Right renal pelvis (tissue), 4 donors: ENCODE data around the gene INPP5A. TPM values are rescaled to one million over a fixed set of nuclear protein-coding genes. Genes with fewer than 3 reads are reported as not detected.

ENCODE experiments used
- DNase-seq, 4 donors: peaks; one replicate each; pipeline ENCODE4 v3.0.0-alpha.2; 2013; ENCODE audit warnings: low read depth in 4 of 4, low spot score in 3 of 4, missing footprints in 1 of 4
- polyA plus RNA-seq, 4 donors: library from polyadenylated mRNA; unstranded; fragments of 120-200 nt; gene quantifications; one replicate each; pipeline ENCODE4 v1.2.1, GENCODE V29; 2013; ENCODE audit not compliant: insufficient read length in 4 of 4

Gene INPP5A
- polyA plus RNA-seq, 4 donors, result 32.2 to 39.1 (median 36.2) TPM

DNA sequence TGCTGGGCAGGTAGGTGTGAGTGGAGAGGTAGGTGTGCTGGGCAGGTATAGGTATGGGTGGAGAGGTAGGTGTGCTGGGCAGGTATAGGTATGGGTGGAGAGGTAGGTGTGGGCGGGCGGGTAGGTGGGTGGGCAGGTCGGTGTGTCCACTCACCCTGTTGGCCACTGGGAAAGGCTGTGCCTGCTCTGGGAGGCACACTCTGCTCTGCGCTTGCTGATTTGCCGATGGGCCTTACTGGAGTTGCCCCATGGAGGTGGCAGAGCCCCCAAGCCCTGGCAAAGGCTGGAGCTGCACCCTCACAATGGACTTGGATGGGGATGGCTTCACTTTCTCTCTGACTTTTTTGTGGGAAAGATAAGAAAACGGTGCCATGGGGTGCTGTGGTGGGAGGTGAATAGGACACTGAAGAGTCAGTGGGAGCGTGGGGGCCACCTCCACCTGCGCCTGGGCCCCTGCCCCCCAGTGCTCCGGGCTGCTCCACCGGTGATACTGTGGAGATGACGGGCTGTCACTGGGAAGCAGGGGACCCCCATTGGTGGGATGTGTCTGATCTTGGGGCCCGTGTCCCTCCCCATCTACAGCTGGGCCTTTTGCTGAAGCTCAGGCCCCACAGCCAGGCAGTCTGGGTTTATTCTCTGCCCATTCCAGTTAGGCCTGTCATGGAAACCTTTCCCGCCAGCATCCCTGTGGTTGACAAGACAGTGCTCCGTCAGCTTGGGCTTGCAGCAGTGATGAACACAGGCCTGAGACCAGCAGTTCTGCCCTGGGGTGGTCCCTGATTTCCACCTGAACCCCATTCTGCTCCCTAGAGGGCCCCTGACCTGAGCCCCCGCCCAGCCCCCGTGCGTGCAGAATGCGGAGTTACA is 173.4 kb downstream of the INPP5A start:
- no peak for DNase-seq

- no peak for DNase-seq
Observed at GRCh38 chr10:132711613-132712121, 174.1 kb downstream of the INPP5A start.

DNA sequence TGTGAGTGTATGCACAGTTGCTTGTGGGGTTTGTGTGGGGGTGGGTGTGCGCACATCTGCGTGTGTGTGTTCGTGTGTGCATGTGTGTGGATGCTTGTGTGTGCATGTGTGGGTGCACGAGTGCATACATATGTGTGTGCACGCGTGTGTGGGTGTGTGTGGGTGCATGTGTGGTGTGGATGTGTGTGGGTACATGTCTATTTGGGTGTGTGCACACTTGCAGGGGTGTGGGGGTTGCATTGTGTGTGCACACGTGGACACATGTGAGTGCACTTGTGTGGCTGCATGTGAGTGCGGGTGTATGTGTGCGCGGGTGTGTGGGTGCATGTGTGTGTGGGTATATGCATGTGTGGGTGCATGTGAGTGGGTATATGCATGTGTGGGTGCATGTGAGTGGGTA is 174.7 kb downstream of the INPP5A start:
- DNase-seq, result no peak

DNA sequence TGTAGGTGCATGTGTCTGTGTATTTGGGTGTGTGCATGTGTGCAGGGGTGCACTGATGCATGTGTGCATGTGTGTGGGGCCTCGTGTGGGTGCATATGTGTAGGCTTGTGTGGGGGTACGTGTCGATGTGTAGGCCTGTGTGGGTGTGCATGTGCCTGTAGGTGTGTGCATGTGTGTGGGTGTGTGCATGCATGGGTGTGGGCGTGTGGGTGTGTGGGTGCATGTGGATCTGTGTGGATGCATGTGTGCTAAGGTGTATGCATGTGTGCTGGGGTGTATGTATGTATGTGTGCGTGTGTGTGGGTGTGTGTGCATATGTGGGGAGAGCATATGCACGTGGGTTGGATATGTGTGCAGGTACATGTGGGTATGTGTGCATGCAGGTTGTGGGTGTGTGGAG is 175.2 kb downstream of the INPP5A start:
- no peak for DNase-seq

DNA sequence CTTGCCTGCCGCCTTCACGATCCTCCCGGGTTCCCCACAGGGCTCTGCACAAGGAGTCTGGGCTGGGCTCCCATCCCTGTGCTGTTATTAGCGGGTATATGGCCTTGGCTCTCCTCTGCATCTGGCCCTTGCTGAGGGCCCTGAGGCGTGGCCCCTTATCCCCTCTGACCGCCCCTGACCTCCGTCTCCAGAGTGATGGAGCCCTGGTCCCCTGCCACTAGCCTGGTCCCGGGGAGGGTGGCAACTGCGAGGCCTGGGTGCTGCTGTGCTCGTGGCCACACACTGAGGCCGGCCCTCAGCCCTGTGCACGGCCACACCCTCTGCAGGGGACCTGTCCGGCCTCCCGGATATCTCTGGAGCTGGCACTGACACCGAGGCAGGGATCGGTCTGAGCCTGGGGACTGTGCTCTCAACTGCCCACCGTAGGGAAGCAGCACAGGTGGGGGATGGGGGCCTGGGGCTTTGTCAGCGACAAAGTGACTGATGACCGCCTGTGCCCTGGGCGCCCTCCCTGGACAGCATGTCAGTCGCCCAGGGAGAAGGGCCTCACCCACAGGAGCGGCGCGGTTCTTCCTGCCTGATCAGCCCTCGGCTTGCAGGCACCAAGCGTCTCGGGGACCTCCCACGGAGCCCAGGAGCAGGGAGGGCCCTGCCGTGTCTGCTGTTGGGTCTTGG is 176.0 kb downstream of the INPP5A start:
- DNase-seq, result no peak

- DNase-seq, result no peak
Observed at GRCh38 chr10:132714096-132714985, 176.8 kb downstream of the INPP5A start.

GRCh38 chr10:132714986-132715775 is 177.6 kb downstream of the INPP5A start:
- no peak for DNase-seq

DNA sequence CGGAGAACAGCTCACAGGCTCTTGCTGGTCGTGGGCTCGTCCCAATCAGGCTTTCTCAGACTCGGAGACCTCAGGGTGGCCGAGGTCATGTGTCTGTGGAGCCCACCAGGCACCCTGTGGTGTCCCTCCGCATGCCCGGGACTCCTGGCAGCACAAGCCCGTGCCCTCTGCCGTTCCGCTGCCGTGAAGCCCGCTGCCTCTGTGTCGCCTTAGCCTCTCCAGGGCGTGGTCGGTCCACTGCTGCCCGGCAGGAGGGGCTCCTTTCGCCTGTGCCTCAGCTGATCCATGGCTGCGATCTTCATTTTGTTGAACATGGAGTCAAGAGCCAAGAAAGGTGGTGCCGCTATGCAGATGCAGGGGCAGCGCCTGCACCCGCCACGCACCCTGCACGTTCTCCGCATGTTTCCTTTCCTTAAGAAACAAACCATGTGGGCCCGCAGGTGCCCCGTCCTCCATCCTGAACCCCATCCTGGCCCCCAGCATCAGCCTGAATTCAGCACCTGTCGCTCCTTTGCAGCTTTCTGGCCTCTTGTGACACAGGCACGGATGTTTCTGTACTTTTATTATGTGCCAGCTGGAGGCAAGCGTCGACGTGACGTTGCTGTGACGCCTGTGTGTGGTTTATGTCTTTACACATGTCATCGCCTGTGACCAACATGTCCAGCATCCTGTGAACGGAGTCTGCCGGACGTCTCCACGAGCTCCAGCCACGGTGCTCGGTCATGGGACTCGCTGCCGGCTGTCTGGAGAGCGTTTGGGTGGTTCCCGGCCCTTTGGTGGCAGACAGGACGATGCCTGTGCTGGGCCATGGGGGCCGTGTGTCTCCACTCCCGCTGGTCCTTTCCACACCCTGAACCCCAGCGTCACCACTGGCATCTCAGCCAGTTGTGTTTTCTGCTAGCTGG is 178.4 kb downstream of the INPP5A start:
- no peak for DNase-seq

- no peak for DNase-seq
Observed at GRCh38 chr10:132716691-132717490, 179.3 kb downstream of the INPP5A start.

- no peak for DNase-seq
Observed at GRCh38 chr10:132721725-132722124, 184.1 kb downstream of the INPP5A start.

DNA sequence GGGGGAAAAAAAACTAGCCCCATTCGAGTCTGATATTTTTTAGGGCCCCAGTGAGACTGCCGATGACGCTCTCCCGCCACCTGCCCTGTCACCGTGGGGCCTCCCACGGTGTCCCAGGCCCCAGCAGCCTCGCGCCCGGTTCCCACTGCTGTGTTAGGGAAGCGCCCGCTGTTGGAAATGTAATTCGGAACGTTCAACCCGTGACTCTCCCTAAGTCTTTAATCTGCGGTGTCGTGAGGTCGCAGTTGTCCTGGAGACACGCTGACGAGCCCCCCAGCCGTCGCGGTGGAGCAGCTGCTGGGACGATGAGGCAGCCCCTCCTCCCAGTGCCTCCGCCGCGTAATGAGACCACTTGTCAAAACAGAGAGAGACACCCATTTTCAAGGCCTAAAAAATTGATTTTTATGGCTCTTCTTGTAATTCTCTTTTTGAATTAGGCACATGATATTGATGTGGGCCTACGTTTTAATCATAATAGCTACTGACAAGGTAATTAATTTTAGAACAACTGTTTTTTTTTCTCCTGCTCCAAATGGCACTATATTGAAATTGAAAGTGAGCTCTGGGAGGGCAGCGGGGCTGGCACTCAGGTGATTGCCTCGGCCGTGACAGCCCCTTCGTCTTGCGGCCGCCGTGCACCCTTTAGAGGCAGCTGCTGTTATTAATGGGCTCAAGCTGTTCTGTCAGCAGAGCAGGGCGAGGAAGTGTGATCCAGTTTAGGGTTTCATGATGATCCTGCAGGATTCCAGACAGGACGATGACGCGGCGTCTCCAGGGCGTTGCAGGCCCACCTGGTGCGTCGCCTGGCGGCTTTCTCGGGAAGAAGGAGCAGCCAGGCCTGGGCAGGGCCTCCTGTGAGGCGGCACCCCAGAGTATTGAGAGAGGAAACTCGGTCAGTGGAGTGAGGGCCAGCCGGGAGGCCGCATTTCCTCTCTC is 185.1 kb downstream of the INPP5A start:
- no peak for DNase-seq

DNA sequence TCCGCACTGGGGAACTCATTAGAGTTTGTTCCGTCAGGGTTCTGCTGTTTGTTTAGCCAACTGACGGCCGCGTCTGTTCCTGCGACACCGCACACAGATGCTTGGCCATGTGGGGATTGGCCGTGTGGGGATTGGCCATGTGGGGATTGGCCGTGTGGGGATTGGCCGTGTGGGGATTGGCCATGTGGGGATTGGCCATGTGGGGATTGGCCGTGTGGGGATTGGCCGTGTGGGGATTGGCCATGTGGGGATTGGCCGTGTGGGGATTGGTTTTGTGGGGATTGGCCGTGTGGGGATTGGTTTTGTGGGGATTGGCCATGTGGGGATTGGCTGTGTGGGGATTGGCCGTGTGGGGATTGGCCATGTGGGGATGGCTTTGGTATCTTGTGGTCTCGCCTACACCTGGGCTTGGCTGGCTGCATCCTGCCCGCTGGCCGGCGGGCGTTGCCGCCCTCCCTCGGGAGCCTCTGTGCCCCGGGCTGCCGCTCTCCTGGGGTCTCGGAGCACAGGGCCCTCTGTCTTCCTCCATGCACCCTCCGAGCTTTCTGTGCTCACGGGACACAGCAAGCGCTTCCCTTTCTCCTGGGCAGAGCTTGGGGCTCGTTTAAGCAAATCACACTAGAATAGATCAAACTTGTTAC is 185.9 kb downstream of the INPP5A start:
- DNase-seq, result no peak

DNA sequence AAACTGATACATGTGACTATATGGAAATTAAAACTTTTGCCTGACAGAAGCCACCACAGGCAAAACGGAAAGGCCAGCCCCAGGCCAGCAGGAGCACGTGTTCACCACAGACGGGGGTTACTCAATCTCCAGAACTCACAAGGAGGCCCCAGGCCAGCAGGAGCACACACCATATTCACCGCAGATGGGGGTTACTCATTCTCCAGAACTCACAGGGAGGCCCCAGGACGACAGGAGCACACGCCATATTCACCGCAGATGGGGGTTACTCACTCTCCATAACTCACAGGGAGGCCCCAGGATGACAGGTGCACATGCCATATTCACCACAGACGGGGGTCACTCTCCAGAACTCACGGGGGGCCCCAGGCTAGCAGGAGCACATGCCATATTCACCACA is 186.9 kb downstream of the INPP5A start:
- no peak for DNase-seq

DNA sequence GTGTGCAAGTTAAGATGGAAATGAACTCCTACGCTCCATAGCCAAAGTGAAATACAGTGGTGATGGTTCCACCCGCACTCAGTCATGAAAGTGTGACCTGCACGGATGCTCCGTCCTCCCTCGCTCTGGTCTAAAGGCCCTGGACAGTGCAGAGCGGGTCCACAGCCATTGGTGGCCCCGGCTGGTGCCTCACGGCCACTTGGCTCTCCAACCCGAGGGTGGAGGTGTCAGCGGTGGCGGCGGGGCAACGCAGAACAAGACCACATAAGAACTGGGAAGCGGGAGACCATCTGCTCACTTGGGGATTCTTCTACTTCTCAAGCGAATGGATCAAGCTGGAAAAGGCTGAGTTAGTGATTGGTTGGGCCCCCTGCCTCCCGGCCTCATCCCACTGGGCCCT is 187.6 kb downstream of the INPP5A start:
- DNase-seq, result no peak

- no peak for DNase-seq
Observed at GRCh38 chr10:132726194-132726593, 188.6 kb downstream of the INPP5A start.

GRCh38 chr10:132726951-132727350 is 189.4 kb downstream of the INPP5A start:
- DNase-seq, result no peak

DNA sequence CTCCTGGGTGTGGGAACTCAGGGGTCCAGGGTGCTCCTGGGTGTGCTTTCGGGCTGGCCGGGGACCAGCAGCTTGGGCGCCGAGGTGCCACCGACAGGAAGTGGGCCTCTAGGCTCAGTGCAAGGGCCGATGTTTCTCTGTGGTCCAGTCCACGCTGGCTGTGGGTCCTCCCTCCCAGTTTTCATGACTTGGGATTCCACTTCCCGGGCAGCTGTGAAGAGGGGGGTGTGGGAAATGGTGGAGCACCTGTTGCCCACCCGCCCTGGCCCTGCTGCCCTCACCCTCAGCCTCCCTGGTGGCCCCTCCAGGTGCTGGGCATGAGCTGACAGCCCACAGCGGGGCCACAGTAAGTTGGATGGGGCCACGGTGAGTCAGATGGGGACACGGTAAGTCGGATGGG is 189.8 kb downstream of the INPP5A start:
- no peak for DNase-seq
